Measurements from ENCODE around the gene MOB3A. TPM values are rescaled to one million over a fixed set of nuclear protein-coding genes. Genes with fewer than 3 reads are reported as not detected.
"Not testable (repeated sequence)": the region's sequence is repeated elsewhere in the genome, so short reads cannot be mapped to it uniquely, and the experiment has no call there.

MOB3A gene
- total and polyA plus RNA-seq, 2 experiments from 2014 or later, result 53.1 to 53.7 TPM

DNA sequence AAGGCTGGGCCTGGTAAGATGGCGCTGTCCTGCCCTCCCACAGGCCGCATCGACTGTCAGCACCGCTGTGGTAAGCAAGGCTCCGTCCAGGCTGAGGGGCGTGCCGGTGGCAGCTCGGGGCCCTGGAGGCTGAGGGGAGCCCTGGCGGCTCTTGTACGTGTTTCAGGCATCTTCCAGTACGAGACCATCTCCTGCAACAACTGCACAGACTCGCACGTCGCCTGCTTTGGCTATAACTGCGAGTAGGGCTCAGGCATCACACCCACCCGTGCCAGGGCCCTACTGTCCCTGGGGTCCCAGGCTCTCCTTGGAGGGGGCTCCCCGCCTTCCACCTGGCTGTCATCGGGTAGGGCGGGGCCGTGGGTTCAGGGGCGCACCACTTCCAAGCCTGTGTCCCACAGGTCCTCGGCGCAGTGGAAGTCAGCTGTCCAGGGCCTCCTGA, 1.8 kb upstream of the MOB3A start:
- H3K9me3 ChIP-seq (ENCODE audit: low read depth), result no peaks in the 10 kb centered on the region
- in situ Hi-C loops (cut with MboI), result no loop called here
- no peaks in the 10 kb centered on the region for H3K4me1 ChIP-seq (ENCODE audit: insufficient read depth)
- H3K4me2 ChIP-seq (ENCODE audit: unreplicated experiment), result no peak overlapping the region
- H3K79me2 ChIP-seq (ENCODE audit: insufficient read depth), result peaks cover 51% of the 10 kb centered on the region
- no peak overlapping the region for H3K9ac ChIP-seq
- no peaks in the 10 kb centered on the region for H4K20me1 ChIP-seq (ENCODE audit: insufficient read depth)
- H3K4me3 ChIP-seq, result no peak overlapping the region
- H2AFZ ChIP-seq, result no peak overlapping the region
- H3K36me3 ChIP-seq (ENCODE audit: low read depth), result peaks cover 3% of the 10 kb centered on the region; the same call in 1 of the 2 replicates
- H3K27me3 ChIP-seq (replicated peaks; ENCODE audit: insufficient read depth), result no peaks in the 10 kb centered on the region
- H3F3A ChIP-seq (ENCODE audit: insufficient read depth), result peaks cover 14% of the 10 kb centered on the region
- 88 to 90% methylated on average over 23 of the region's 23 CpGs for WGBS, 2 experiments (ENCODE audit: low coverage in 1 of 2, low lambda C conversion rate in 2 of 2, missing lambda C conversion rate in 2 of 2)
- H3K9me2 ChIP-seq (ENCODE audit: insufficient read depth), result no peaks in the 10 kb centered on the region
- DNase-seq, result no peak
- H3K27ac ChIP-seq, result no peak overlapping the region
- no peak for TF ChIP-seq EZH2 (IDR thresholded peaks at IDR 0.05; ENCODE audit: insufficient read depth, poor library complexity, severe bottlenecking)
- no peak for TF ChIP-seq EZH2phosphoT487 (IDR thresholded peaks at IDR 0.05; ENCODE audit: insufficient read depth, low read depth)

DNA sequence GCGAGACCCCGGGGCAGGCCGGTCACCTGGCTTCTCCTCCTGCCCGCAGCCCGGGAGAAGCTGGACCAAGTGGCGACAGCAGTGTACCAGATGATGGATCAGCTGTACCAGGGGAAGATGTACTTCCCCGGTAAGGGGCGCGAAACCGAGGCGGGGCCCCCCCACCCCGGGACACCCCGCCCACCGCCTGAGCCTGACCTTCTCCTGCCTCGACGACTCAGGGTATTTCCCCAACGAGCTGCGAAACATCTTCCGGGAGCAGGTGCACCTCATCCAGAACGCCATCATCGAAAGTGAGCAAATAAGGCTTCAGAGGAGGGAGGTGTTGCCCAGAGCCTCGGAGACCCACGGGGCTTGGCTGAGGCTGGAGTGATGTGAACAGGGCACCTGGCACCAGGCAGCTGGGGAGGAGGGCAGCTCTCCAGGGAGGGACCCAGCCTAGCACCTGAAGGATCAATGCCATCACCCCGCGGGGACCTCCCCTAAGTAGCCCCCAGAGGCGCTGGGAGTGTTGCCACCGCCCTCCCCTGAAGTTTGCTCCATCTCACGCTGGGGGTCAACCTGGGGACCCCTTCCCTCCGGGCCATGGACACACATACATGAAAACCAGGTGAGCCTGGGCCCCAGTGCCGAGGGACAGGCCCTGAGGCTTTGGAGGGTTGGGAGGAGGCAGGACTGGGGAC, 1.2 kb upstream of the MOB3A start:
- H3K9me2 ChIP-seq (ENCODE audit: insufficient read depth), result no peaks in the 10 kb centered on the region
- H2AFZ ChIP-seq, result 0 out of 2 replicates have a peak overlapping the region, but pooled peaks have one; percentile 42
- H3K79me2 ChIP-seq (ENCODE audit: insufficient read depth), result peaks cover 53% of the 10 kb centered on the region
- H3K9ac ChIP-seq, result peak overlapping the region; percentile 48
- H3K27me3 ChIP-seq (replicated peaks; ENCODE audit: insufficient read depth), result no peaks in the 10 kb centered on the region
- no peaks in the 10 kb centered on the region for H4K20me1 ChIP-seq (ENCODE audit: insufficient read depth)
- peaks cover 18% of the 10 kb centered on the region for H3F3A ChIP-seq (ENCODE audit: insufficient read depth)
- H3K4me2 ChIP-seq (ENCODE audit: unreplicated experiment), result peak overlapping the region; percentile 83
- H3K4me3 ChIP-seq, result peak overlapping the region; percentile 61
- H3K9me3 ChIP-seq (ENCODE audit: low read depth), result no peaks in the 10 kb centered on the region
- WGBS, 2 experiments (ENCODE audit: low coverage in 1 of 2, low lambda C conversion rate in 2 of 2, missing lambda C conversion rate in 2 of 2), result 32 to 33% methylated on average over 30 of the region's 30 CpGs
- in situ Hi-C loops (cut with MboI), result no loop called here
- H3K27ac ChIP-seq, result peak overlapping the region; percentile 18; the same call in 1 of the 2 replicates
- peak; percentile 14 for DNase-seq
- H3K36me3 ChIP-seq (ENCODE audit: low read depth), result peaks cover 3% of the 10 kb centered on the region; the same call in 1 of the 2 replicates
- TF ChIP-seq EZH2 (IDR thresholded peaks at IDR 0.05; ENCODE audit: insufficient read depth, poor library complexity, severe bottlenecking) (no peak), EZH2phosphoT487 (IDR thresholded peaks at IDR 0.05; ENCODE audit: insufficient read depth, low read depth) (no peak)
- H3K4me1 ChIP-seq (ENCODE audit: insufficient read depth), result 0 out of 2 replicates have a peak, but pooled peaks cover under 1% of the 10 kb centered on the region

DNA sequence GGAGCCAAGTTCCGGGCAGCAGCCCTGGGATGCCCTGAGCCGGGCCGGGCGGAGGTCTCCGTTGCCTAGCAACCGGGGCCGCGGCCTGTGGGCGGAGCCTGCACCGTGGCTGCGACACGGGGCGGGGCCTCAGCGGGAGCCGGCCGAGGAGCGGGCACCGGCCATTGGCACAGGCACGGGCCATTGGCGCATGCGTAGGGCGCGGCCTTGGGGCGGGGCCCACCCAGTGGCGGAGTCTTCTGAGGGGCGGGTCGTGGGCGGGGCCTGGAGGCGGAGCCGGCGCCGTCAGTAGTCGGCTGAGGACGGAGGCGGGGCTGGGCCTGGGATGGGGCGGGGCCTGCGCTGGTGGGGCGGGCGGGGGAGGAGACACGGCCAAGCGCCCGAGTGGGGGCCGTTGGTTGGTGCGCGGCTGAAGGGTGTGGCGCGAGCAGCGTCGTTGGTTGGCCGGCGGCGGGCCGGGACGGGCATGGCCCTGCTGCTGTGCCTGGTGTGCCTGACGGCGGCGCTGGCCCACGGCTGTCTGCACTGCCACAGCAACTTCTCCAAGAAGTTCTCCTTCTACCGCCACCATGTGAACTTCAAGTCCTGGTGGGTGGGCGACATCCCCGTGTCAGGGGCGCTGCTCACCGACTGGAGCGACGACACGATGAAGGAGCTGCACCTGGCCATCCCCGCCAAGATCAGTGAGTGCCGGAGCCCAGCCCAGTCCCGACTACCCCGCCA, 515 bp upstream of the MOB3A start, which contains the start of gene IZUMO4:
TSS of gene IZUMO4 (plus strand) at position 436 of the 723 bp plus-strand sequence. CDS start at position 467, 31 bp downstream.
- Histone ChIP-seq H4K20me1 (ENCODE audit: insufficient read depth) (no peaks in the 10 kb centered on the region), H3K9ac (peak within 1 kb of the TSS; percentile 88), H3K4me1 (ENCODE audit: insufficient read depth) (peaks cover 7% of the 10 kb centered on the region), H3K27ac (peak within 1 kb of the TSS; percentile 88), H3K9me3 (ENCODE audit: low read depth) (no peaks in the 10 kb centered on the region), H3K27me3 (replicated peaks; ENCODE audit: insufficient read depth) (no peaks in the 10 kb centered on the region), H3F3A (ENCODE audit: insufficient read depth) (peaks cover 25% of the 10 kb centered on the region), H3K9me2 (ENCODE audit: insufficient read depth) (no peaks in the 10 kb centered on the region), H3K4me3 (peak within 1 kb of the TSS; percentile 90), H3K79me2 (ENCODE audit: insufficient read depth) (peaks cover 50% of the 10 kb centered on the region), H3K4me2 (ENCODE audit: unreplicated experiment) (peak within 1 kb of the TSS; percentile 96), H2AFZ (peak within 1 kb of the TSS; percentile 69), H3K36me3 (ENCODE audit: low read depth) (peaks cover 3% of the 10 kb centered on the region; the same call in 1 of the 2 replicates)
- in situ Hi-C loops (cut with MboI), result no loop called here
- DNase-seq, result peak; percentile 97
- TF ChIP-seq EZH2 (IDR thresholded peaks at IDR 0.05; ENCODE audit: insufficient read depth, poor library complexity, severe bottlenecking) (no peak), EZH2phosphoT487 (IDR thresholded peaks at IDR 0.05; ENCODE audit: insufficient read depth, low read depth) (no peak)
- 1 to 2% methylated on average over 30 to 61 of the region's 70 CpGs for WGBS, 2 experiments (ENCODE audit: low coverage in 1 of 2, low lambda C conversion rate in 2 of 2, missing lambda C conversion rate in 2 of 2)

DNA sequence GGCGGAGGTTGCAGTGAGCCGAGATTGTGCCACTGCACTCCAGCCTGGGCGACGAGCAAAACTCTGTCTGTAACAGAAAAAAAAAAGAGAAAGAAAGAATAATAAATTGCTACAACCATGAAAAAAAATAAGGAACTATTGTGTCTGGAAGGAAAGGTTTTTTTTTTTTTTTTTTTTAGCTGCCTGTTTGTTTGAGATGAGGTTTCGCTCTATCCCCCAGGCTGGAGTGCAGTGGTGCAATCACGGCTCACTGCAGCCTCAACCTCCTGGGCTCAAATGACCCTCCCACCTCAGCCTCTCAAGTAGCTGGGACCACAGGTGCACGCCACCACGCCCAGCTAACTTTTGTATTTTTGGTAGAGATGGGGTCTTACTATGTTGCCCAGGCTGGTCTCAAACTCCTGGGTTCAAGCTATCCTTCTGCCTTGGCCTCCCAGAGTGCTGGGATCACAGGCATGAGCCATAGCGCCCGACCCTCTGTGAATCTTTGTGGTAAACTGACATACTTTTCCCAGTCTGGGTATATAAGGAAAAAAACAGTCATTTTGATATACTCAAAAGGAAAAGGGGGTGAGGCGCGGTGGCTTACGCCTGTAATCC, 4.1 kb downstream of the MOB3A start:
- DNase-seq; H3K27me3 ChIP-seq (replicated peaks; ENCODE audit: insufficient read depth); H4K20me1 ChIP-seq (ENCODE audit: insufficient read depth); H2AFZ ChIP-seq; H3K4me3 ChIP-seq; H3K36me3 ChIP-seq (ENCODE audit: low read depth); in situ Hi-C loops (cut with MboI); H3K9me2 ChIP-seq (ENCODE audit: insufficient read depth); H3K9me3 ChIP-seq (ENCODE audit: low read depth): not testable (repeated sequence)
- Histone ChIP-seq H3K4me1 (ENCODE audit: insufficient read depth) (peaks cover 31% of the 10 kb centered on the region), H3K9ac (peak overlapping the region; percentile 62), H3K79me2 (ENCODE audit: insufficient read depth) (peaks cover 79% of the 10 kb centered on the region), H3K27ac (peak overlapping the region; percentile 82), H3F3A (ENCODE audit: insufficient read depth) (peaks cover 35% of the 10 kb centered on the region), H3K4me2 (ENCODE audit: unreplicated experiment) (peak overlapping the region; percentile 67)
- WGBS, 2 experiments (ENCODE audit: low coverage in 1 of 2, low lambda C conversion rate in 2 of 2, missing lambda C conversion rate in 2 of 2), result 95 to 96% methylated on average over 13 of the region's 13 CpGs
